HG03571 (cell line): ENCODE measurements around the gene RCCD1.
"Not testable (repeated sequence)": the region's sequence is repeated elsewhere in the genome, so short reads cannot be mapped to it uniquely, and the experiment has no call there.

Experiments used
- ATAC-seq: cut with Tn5 transposase; IDR thresholded peaks from one replicate; pipeline ENCODE4 v1.9.1; 2021; ENCODE audit not compliant: unreplicated experiment

The RCCD1 gene

GRCh38 chr15:90954712-90955623, at the start of gene RCCD1:
TSS of gene RCCD1 (plus strand) at chr15:90954884. CDS start at chr15:90956735, 1,851 bp downstream.
- peak; percentile 84 for ATAC-seq

- ATAC-seq = no peak
Measured at GRCh38 chr15:90905306-90906180, 49.1 kb upstream of the RCCD1 start.

GRCh38 chr15:90906181-90906849, 48.4 kb upstream of the RCCD1 start:
- no peak for ATAC-seq

GRCh38 chr15:90907051-90907660, 47.5 kb upstream of the RCCD1 start:
- no peak for ATAC-seq

GRCh38 chr15:90907838-90908507, 46.7 kb upstream of the RCCD1 start:
- no peak for ATAC-seq

GRCh38 chr15:90909449-90909848, 45.2 kb upstream of the RCCD1 start:
- not testable (repeated sequence) for ATAC-seq

GRCh38 chr15:90909976-90910375, 44.7 kb upstream of the RCCD1 start:
- ATAC-seq = no peak

GRCh38 chr15:90910441-90911301, 44.0 kb upstream of the RCCD1 start:
- ATAC-seq = no peak

- no peak for ATAC-seq
Measured at GRCh38 chr15:90911302-90911623, 43.4 kb upstream of the RCCD1 start.

GRCh38 chr15:90911906-90912769, 42.5 kb upstream of the RCCD1 start:
- no peak for ATAC-seq

- no peak for ATAC-seq
Measured at GRCh38 chr15:90912770-90913075, 42.0 kb upstream of the RCCD1 start.

GRCh38 chr15:90913398-90913944, 41.2 kb upstream of the RCCD1 start:
- ATAC-seq = no peak

GRCh38 chr15:90914305-90915080, 40.2 kb upstream of the RCCD1 start:
- ATAC-seq = no peak

GRCh38 chr15:90915216-90915807, 39.4 kb upstream of the RCCD1 start:
- no peak for ATAC-seq

- ATAC-seq = no peak
Measured at GRCh38 chr15:90915808-90916440, 38.8 kb upstream of the RCCD1 start.

- no peak for ATAC-seq
Measured at GRCh38 chr15:90916461-90916860, 38.2 kb upstream of the RCCD1 start.

- no peak for ATAC-seq
Measured at GRCh38 chr15:90917569-90917968, 37.1 kb upstream of the RCCD1 start.
